GM19239 (cell line): ENCODE data around the gene RIPK4.
"Not testable (repeated sequence)": the region's sequence is repeated elsewhere in the genome, so short reads cannot be mapped to it uniquely, and the experiment has no call there.

ENCODE experiments used
- DNase-seq: peaks from one replicate; pipeline ENCODE4 v3.0.0; 2011; ENCODE audit warnings: low spot score; ENCODE audit not compliant: insufficient read length
- FAIRE-seq: peaks from 2 replicates; lab custom pipeline; 2011; peaks lifted over from hg19 to GRCh38; lab: Jason Lieb, UNC

The RIPK4 gene

GRCh38 chr21:41742073-41742875 lies 24.6 kb downstream of the RIPK4 start:
- FAIRE-seq = no peak
- no peak for DNase-seq

DNA sequence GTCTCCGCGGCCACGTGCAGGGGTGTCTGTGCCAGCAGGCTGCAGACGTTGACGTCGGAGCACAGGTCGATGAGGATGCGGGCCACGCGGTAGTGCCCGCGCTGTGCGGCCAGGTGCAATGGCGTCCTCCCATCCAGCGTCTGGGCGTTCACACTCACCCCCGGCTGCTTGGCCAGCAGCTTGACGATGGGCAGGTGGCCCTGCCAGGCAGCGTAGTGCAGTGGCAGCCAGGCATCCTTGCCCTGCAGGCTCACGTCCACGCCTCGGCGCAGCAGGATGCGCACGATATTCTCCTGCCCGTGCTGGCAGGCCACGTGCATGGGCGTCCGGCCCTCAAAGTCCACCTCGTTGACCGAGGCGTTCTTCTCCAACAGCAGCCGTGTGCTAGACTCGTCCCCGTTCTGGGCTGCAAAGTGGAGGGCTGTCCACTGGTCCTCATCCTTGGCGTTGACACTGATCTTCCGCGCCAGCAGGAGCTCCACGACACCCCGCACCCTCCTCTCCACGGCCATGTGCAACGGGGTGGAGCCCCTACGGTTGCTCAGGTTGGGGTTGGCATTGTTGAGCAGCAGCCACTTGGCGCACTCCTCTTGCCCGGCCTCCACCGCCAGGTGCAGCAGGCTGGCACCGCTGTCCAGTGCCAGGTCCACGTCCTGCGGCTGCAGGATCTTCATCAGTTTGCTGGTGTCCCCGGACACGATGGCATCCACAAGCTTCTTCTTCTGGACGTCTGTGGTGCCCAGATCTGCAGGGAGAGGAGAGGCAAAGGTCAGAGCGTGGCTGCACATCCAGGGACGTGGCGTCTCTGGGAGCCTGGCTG lies 25.4 kb downstream of the RIPK4 start:
- no peak for FAIRE-seq
- DNase-seq = no peak

- DNase-seq = no peak
- no peak for FAIRE-seq
Measured at GRCh38 chr21:41740604-41741252, 26.1 kb downstream of the RIPK4 start.

DNA sequence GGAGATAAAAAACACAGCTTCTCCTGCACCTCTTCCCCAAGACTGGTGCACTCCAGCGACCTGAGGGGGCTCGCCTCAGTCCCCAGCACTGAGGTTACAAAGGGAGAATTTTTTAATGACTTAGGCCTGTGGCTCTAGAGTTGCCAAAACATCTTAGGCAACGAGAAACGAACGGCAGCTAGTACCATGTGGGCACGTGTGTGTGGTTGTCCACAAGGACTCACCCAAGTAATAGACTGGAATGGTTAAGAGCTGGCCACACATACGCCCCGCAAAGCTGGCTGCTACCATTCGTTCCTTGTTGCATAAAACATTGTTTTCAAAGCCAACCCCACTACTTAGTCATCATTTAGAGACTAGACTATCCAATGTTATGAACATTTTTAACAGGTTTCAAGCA lies 26.9 kb downstream of the RIPK4 start:
- DNase-seq (no peak), FAIRE-seq (no peak)

DNA sequence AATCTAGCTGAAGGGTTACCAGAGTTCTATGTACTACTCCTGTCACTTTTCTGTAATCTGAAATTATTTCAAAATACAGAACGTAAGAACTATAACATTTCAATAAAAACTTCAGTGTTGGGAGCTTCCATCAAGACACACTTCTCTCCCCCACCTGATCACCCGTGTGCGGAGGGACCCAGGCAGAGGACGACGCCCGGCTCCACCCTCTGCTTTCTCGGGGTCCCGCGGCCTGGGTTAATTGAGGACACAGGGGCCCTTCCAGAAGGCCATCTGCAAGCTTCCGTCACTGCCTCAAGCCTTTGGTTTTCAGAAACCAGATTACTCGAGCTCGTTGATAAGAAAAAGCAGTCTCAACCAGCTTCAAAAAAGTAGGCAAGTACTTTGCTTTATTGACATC lies 27.8 kb downstream of the RIPK4 start:
- no peak for DNase-seq
- FAIRE-seq = no peak

DNA sequence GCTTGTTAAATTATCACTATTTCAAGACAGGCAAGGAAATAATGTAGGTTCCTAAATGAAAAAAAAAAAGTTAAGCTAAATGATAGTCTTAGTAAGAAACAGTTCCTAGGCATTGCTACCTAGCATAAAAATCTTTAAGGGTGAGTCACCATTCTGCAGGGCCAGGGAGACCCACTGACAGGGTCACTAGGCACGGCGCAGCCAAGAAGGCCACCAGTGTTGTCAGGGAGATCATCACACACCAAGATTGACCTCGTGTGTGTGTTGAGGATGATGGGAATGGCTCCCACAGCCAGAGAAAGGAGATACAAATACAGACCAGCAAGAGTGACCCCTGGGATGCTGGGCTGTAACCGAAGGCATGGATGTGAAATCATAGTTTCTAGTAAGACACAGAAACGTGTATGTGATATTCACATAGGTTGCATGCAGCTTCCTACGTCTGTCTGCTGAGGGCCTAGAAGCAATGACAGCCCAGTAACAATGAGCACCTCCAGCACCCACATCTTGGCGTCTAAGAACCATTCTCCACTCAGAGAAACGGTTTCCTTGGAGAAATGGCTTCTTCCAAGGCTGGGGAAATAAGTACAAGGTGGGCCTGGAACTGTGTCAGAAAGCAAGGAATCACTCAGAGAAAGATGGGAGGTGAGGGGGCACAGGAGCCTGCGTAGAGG lies 29.1 kb downstream of the RIPK4 start:
- DNase-seq (no peak), FAIRE-seq (no peak)

- DNase-seq (no peak), FAIRE-seq (no peak)
Measured at GRCh38 chr21:41736423-41736822, 30.4 kb downstream of the RIPK4 start.

DNA sequence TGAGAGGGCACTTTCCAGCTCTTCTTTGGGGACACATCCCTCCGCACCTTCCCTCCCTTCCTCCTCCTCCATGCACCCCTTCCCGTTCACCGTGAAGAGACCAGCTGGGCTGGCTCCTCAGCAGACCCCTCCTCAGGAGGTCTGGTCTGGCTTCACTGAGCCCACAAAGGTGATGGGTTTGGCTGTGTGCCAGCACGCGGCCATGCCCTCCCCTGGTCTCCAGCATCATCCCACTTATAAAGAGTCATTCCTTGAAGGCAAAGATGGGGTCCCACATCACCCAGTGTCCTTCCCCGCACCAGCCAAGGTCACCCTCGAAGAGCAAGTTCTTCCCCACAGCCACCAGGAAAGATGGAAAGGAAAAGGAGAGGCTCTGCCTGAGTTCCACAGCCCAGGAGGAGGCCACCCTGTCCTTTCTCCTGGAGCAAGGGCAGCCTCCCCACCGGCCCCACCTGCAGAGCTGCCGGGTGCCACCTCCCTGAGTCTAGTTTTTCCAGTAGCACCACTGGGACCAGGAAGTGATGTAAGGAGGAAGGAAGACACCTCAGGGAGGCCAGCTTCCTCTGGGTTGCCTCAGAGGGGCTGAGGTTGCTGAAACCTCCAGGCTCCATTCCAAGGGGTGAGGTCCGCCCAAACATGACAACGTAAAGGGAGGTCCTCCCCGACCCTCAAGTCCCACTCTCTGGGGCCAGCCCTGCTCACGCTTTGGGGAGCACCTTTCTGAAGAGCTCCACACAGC lies 32.7 kb downstream of the RIPK4 start:
- DNase-seq (no peak), FAIRE-seq (no peak)

DNA sequence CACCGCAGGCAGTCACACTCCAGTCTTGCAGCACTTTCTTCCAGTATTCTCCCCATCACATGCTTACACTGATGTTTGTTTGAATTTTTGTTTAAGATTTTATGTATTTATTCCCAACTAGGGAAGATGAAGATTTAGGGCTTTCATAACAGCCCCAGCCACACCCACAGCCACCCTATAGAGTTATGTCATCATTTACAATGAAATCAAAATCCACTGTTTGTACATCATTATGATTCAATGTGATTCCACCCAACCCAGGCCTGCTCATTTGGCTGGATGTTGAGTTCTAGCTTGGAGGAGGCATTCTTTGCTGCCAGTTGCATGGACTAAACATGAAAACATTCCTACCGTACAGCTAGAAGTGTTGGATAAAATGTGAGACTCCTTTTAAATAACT lies 35.8 kb downstream of the RIPK4 start:
- FAIRE-seq (no peak), DNase-seq (no peak)

GRCh38 chr21:41730367-41730765 lies 36.5 kb downstream of the RIPK4 start:
- FAIRE-seq = no peak
- no peak for DNase-seq

GRCh38 chr21:41729701-41730366 lies 37.0 kb downstream of the RIPK4 start:
- FAIRE-seq (no peak), DNase-seq (no peak)

DNA sequence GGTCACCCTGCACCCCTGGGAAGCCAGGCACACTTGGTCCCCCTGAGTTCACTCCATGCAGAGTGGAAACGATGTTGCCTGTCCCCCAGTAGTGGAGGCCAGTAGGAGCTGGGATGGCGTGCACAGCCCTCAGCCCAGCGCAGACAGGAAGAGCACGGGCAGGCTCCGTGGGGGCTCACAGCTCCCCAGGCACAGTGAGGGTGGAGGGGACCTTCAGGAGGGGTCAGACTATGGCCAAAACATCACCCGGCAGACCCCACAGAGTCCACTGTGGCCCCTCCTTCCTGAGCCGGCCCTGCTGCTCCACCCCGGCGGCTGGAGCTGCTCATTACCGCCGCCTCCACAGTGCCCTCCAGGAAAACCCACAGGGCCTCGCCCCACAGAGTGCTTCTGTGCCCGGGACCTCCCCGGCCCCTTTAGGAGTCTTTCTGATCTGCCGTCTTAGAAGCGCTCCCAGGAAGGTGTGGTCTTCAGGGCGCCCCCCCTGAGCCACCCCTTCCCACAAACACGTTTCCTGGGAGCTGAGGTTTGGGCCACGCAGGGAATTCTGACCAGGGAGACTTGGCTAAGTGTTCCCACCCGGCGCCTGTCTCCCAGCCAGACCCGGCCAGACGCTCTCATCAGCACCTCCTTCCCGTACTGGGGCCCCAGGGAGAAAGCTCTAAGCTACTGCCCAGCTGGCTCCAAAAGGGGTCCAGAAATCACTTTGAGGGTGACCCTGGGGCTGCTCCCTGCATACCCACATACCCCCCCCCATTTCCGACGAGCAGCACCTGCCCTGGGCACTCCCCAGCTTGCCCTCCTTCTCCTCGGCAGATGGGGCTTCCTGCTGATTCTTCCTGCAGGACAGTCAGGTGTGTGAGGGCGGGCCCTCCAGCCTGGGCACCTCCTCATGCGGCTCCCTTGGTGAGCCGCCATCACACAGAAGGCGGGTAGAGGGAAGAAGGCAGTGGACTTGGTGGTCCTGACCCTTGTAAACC lies 38.8 kb downstream of the RIPK4 start:
- FAIRE-seq = no peak
- no peak for DNase-seq

GRCh38 chr21:41726970-41727783 lies 39.7 kb downstream of the RIPK4 start:
- FAIRE-seq = no peak
- DNase-seq = no peak

- no peak for DNase-seq
- FAIRE-seq = no peak
Measured at GRCh38 chr21:41726630-41726969, 40.3 kb downstream of the RIPK4 start.

- no peak for FAIRE-seq
Measured at GRCh38 chr21:41726058-41726558, 40.7 kb downstream of the RIPK4 start.

DNA sequence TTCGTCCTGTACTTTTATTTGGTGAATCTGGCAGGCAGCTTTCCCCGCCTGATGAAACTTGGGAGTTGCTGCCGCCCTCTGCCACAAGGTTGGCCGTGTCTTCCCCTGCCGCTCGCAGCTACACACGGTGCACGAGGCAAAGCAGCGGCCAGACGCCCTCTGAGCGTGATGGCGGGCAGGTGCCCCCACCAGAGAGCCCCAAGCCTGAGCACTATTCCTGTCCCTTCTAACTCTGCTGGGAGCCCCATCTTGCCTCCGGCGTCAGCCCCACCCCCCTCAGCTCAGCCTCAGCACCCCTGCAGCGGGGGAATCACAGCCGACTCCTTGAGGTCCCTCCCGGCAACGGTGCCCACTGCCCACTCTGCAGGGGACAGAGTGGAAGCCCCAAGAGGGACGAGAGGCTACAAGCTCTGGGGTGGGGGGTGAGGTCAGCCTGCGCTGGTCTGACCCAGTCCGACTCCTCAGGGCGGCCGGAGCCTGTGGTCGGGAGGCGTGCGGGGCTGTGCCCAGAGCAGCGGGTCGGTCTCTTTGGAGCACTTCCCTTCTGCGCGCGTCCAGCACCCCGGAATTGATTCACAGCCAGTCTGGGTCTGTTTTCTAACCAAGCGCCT lies 41.3 kb downstream of the RIPK4 start:
- DNase-seq (no peak), FAIRE-seq (no peak)

More at GRCh38 chr21:41726058-41726558, 40.7 kb downstream of the RIPK4 start:
- no peak for DNase-seq

- FAIRE-seq, DNase-seq: not testable (repeated sequence)
Measured at GRCh38 chr21:41723835-41724234, 43.0 kb downstream of the RIPK4 start.
